CD8-positive, alpha-beta memory T cell (primary cell): ENCODE data around the gene IPP. TPM values are rescaled to one million over a fixed set of nuclear protein-coding genes. Genes with fewer than 3 reads are reported as not detected.

Experiments
- CTCF ChIA-PET: fragments of 350-600 bp; sonication (Branson Sonifier 250); formaldehyde crosslinking; loops from one replicate; lab custom pipeline; 2021; ENCODE audit warnings: antibody characterized with exemption; lab: Charles Lee
- POLR2A ChIA-PET: fragments of 350-600 bp; sonication (Branson Sonifier 250); formaldehyde crosslinking; loops from one replicate; lab custom pipeline; 2021; ENCODE audit warnings: antibody characterized with exemption; lab: Charles Lee
- DNase-seq, 5 donors: peaks; one replicate each; pipeline versions ENCODE4 v3.0.0 to v3.0.0-alpha.2; 2020 to 2022; ENCODE audit warnings: mixed read lengths in 1 of 5
- H3K27ac ChIP-seq: one replicate; pipeline ENCODE4 v1.7.0; 2013; ENCODE audit warnings: low read depth, mild to moderate bottlenecking, low read length, moderate library complexity
- H3K27me3 ChIP-seq: 2 replicates; pipeline ENCODE4 v1.7.0; 2013; ENCODE audit warnings: low read length, mild to moderate bottlenecking; ENCODE audit not compliant: insufficient read depth, poor library complexity, severe bottlenecking
- H3K36me3 ChIP-seq: 2 replicates; pipeline ENCODE4 v1.7.0; 2013; ENCODE audit warnings: mild to moderate bottlenecking, low read length, moderate library complexity; ENCODE audit not compliant: insufficient read depth
- H3K4me1 ChIP-seq: 2 replicates; pipeline ENCODE4 v1.7.0; 2013; ENCODE audit warnings: mild to moderate bottlenecking, low read length, moderate library complexity; ENCODE audit not compliant: insufficient read depth
- H3K4me3 ChIP-seq: 2 replicates; pipeline ENCODE4 v1.7.0; 2013; ENCODE audit warnings: mild to moderate bottlenecking, low read length
- H3K9me3 ChIP-seq: 2 replicates; pipeline ENCODE4 v1.7.0; 2013; ENCODE audit warnings: mild to moderate bottlenecking, low read length
- H3K27ac Mint-ChIP-seq, 8 donors: one replicate each; pipeline ENCODE4 v1.8.0; 2020 to 2021; ENCODE audit warnings: mixed read lengths in 8 of 8, mild to moderate bottlenecking in 6 of 8, inconsistent platforms in 3 of 8, moderate library complexity in 3 of 8
- H3K27me3 Mint-ChIP-seq, 2 donors: one replicate each; pipeline ENCODE4 v1.8.0; 2020 to 2021; ENCODE audit warnings: mixed read lengths in 2 of 2, mild to moderate bottlenecking in 1 of 2, moderate library complexity in 1 of 2
- H3K36me3 Mint-ChIP-seq, 3 donors: one replicate each; pipeline ENCODE4 v1.8.0; 2020 to 2021; ENCODE audit warnings: mixed read lengths in 3 of 3, inconsistent platforms in 1 of 3, mild to moderate bottlenecking in 1 of 3
- H3K4me1 Mint-ChIP-seq, 3 donors: one replicate each; pipeline ENCODE4 v1.8.0; 2020 to 2021; ENCODE audit warnings: mixed read lengths in 3 of 3, inconsistent platforms in 1 of 3, mild to moderate bottlenecking in 1 of 3
- H3K4me3 Mint-ChIP-seq, 7 donors: one replicate each; pipeline ENCODE4 v1.8.0; 2020 to 2021; ENCODE audit warnings: mixed read lengths in 7 of 7, mild to moderate bottlenecking in 6 of 7, moderate library complexity in 4 of 7, inconsistent platforms in 2 of 7
- H3K9me3 Mint-ChIP-seq, 5 donors: one replicate each; pipeline ENCODE4 v1.8.0; 2020 to 2022; ENCODE audit warnings: mixed read lengths in 5 of 5, mild to moderate bottlenecking in 3 of 5, moderate library complexity in 2 of 5, inconsistent platforms in 1 of 5
- polyA plus RNA-seq: library from polyadenylated mRNA; unstranded; fragments of 300-500 nt; fragmentation: Illumina TruSeq; gene quantifications from one replicate; pipeline ENCODE4 v1.2.3, GENCODE V29; 2021
- total RNA-seq, 2 experiments: library from RNA; stranded (reverse); gene quantifications; one replicate each; pipeline ENCODE4 v1.2.3, GENCODE V29; 2021

Gene IPP
- total and polyA plus RNA-seq, 3 experiments from 2014 or later, result 15.0 to 19.4 (median 18.3) TPM

DNA sequence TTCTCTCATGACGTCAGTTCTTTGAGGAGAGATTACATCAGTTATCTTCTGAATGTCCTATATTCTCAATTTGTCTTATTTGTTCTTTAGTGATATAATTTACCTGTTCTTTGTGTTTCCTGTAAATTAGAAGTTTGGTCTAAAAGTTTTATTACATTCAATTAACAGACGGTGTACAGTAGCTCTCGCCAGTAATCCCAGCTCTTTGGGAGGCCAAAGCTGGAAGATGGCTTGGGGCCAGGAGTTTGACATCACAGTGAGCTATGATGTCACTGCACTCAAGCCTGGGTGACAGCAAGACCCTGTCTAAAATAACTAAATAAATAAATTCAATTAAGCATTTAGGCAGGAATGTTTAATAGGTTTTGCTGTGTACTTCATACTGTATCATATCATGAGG is 25.3 kb upstream of the IPP start:
- Mint-ChIP-seq H3K4me3 (no peak overlapping the region), H3K27me3 (no peaks in the 10 kb centered on the region), H3K4me1 (no peaks in the 10 kb centered on the region), H3K27ac (no peak overlapping the region), H3K36me3 (no peaks in the 10 kb centered on the region), H3K9me3 (no peaks in the 10 kb centered on the region)
- Histone ChIP-seq H3K27me3 (no peaks in the 10 kb centered on the region), H3K27ac (no peak overlapping the region), H3K9me3 (no peaks in the 10 kb centered on the region), H3K4me3 (no peak overlapping the region), H3K4me1 (no peaks in the 10 kb centered on the region), H3K36me3 (no peaks in the 10 kb centered on the region)
- DNase-seq, result no peak
- POLR2A ChIA-PET, result no interaction called here
- CTCF ChIA-PET, result no interaction called here

DNA sequence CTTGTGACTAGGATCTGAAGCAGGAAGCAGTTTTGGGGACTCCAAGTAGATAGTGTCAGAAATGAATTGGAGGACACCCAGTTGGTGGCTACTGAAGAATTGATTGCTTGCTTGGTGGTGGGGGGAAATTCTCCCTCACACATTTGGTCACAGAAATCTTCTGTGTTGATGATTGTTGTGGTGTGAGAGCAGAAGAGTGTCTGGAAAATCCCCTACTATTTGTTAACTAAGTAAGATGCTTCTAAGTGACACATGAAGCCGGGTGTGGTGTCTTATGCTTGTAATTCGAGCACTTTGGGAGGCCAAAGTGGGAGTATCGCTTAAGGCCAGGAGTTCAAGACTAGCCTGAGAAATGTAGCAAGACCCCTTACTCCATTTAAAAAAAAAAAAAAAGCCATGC is 22.5 kb upstream of the IPP start:
- H3K36me3 ChIP-seq, result no peaks in the 10 kb centered on the region
- H3K9me3 Mint-ChIP-seq, result no peaks in the 10 kb centered on the region
- no peaks in the 10 kb centered on the region for H3K9me3 ChIP-seq
- H3K4me1 ChIP-seq, result no peaks in the 10 kb centered on the region
- peaks cover 0 to 2% of the 10 kb centered on the region in 2 donors for H3K27me3 Mint-ChIP-seq
- H3K27ac Mint-ChIP-seq, result peak overlapping the region in 1 of 8 donors; percentile 58
- no peaks in the 10 kb centered on the region for H3K27me3 ChIP-seq
- ChIA-PET POLR2A (no interaction called here), CTCF (no interaction called here)
- no peak for DNase-seq
- no peaks in the 10 kb centered on the region for H3K4me1 Mint-ChIP-seq
- H3K4me3 Mint-ChIP-seq, result no peak overlapping the region
- H3K4me3 ChIP-seq, result no peak overlapping the region
- no peak overlapping the region for H3K27ac ChIP-seq
- no peaks in the 10 kb centered on the region for H3K36me3 Mint-ChIP-seq

- Histone ChIP-seq H3K27ac (no peak overlapping the region), H3K4me3 (no peak overlapping the region), H3K9me3 (no peaks in the 10 kb centered on the region), H3K36me3 (no peaks in the 10 kb centered on the region), H3K4me1 (no peaks in the 10 kb centered on the region), H3K27me3 (no peaks in the 10 kb centered on the region)
- Mint-ChIP-seq H3K4me1 (no peaks in the 10 kb centered on the region), H3K27me3 (peaks cover 0 to 4% of the 10 kb centered on the region in 2 donors), H3K9me3 (no peaks in the 10 kb centered on the region), H3K27ac (peak overlapping the region in 1 of 8 donors; percentile 77), H3K4me3 (no peak overlapping the region), H3K36me3 (no peaks in the 10 kb centered on the region)
- ChIA-PET CTCF (no interaction called here), POLR2A (no interaction called here)
- no peak for DNase-seq
Measured at GRCh38 chr1:45769261-45769932, 18.9 kb upstream of the IPP start.

GRCh38 chr1:45767035-45767434 is 16.6 kb upstream of the IPP start:
- H3K4me3 ChIP-seq, result no peak overlapping the region
- Mint-ChIP-seq H3K27ac (no peak overlapping the region), H3K4me1 (no peaks in the 10 kb centered on the region), H3K4me3 (no peak overlapping the region), H3K36me3 (no peaks in the 10 kb centered on the region), H3K9me3 (no peaks in the 10 kb centered on the region), H3K27me3 (peaks cover 4 to 5% of the 10 kb centered on the region in 2 donors)
- DNase-seq, result no peak
- no peak overlapping the region for H3K27ac ChIP-seq
- no peaks in the 10 kb centered on the region for H3K27me3 ChIP-seq
- H3K9me3 ChIP-seq, result no peaks in the 10 kb centered on the region
- POLR2A ChIA-PET, result no interaction called here
- no peaks in the 10 kb centered on the region for H3K4me1 ChIP-seq
- CTCF ChIA-PET, result no interaction called here
- no peaks in the 10 kb centered on the region for H3K36me3 ChIP-seq

DNA sequence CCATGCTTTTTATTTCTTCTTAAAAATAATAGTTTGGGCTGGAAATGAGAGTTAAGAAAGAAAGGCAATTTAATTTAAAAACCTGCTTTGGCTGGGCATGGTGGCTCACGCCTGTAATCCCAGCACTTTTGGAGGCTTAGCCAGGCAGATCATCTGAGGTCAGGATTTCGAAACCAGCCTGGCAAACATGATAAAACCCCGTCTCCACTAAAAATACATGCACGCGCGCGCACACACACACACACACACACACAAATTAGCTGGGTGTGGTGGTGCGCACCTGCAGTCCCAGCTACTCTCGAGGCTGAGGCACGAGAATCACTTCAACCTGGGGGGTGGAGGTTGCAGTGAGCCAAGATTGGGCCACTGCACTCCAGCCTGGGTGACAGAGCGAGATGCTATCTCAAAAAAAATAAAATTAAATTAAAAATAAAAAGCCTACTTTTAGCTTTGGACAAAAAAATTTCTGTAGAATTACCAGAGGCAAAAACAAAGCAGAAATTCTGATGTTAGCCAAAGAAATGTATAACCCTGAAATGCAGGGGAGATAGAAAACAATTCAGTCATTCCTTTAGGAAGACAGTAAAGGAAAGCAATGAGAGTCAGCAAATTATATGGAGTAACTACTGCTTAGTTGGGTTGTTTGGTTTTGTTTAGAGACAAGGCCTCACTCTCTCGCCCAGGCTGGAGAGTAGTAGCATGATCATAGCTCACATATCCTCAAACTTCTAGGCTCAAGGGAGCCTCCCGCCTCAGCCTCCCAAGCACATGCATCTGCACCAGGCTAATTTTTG is 15.7 kb upstream of the IPP start:
- Histone ChIP-seq H3K27ac (no peak overlapping the region), H3K27me3 (no peaks in the 10 kb centered on the region), H3K4me1 (no peaks in the 10 kb centered on the region), H3K36me3 (no peaks in the 10 kb centered on the region), H3K9me3 (no peaks in the 10 kb centered on the region), H3K4me3 (no peak overlapping the region)
- no peak overlapping the region for H3K27ac Mint-ChIP-seq
- H3K9me3 Mint-ChIP-seq, result no peaks in the 10 kb centered on the region
- ChIA-PET CTCF (no interaction called here), POLR2A (no interaction called here)
- no peaks in the 10 kb centered on the region for H3K4me1 Mint-ChIP-seq
- no peak for DNase-seq
- no peaks in the 10 kb centered on the region for H3K36me3 Mint-ChIP-seq
- H3K27me3 Mint-ChIP-seq, result peaks cover 4 to 5% of the 10 kb centered on the region in 2 donors
- H3K4me3 Mint-ChIP-seq, result no peak overlapping the region

DNA sequence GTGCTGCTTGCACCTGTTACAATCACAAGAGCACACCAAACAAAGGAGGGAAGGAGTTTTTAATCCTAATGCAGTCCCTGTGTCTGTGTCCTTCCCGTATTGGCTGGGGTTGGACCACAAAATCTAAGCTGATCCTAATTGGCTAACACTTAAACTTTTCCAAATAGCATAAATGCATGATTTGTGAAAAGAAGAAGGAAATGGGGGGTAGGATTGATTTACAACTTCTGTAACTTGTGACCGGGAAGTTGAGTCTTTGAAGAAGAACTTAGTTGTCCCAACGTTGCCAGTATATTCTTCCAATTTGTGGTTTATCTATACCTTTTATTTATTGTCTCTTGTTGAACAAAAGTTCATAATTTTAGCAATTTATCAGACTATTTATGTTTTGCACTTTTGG is 11.8 kb upstream of the IPP start:
- H3K36me3 Mint-ChIP-seq, result no peaks in the 10 kb centered on the region
- no peaks in the 10 kb centered on the region for H3K4me1 Mint-ChIP-seq
- Histone ChIP-seq H3K4me3 (no peak overlapping the region), H3K27ac (no peak overlapping the region), H3K4me1 (no peaks in the 10 kb centered on the region), H3K27me3 (no peaks in the 10 kb centered on the region), H3K36me3 (no peaks in the 10 kb centered on the region), H3K9me3 (no peaks in the 10 kb centered on the region)
- no peak overlapping the region for H3K4me3 Mint-ChIP-seq
- no peak overlapping the region for H3K27ac Mint-ChIP-seq
- H3K27me3 Mint-ChIP-seq, result peaks cover 3 to 5% of the 10 kb centered on the region in 2 donors
- ChIA-PET CTCF (no interaction called here), POLR2A (no interaction called here)
- H3K9me3 Mint-ChIP-seq, result no peaks in the 10 kb centered on the region
- DNase-seq, result no peak

GRCh38 chr1:45755697-45756096 is 5.2 kb upstream of the IPP start:
- no peak for DNase-seq
- ChIA-PET POLR2A (no interaction called here), CTCF (no interaction called here)
- no peaks in the 10 kb centered on the region for H3K9me3 Mint-ChIP-seq
- no peaks in the 10 kb centered on the region for H3K36me3 ChIP-seq
- H3K4me3 ChIP-seq, result no peak overlapping the region
- no peak overlapping the region for H3K27ac Mint-ChIP-seq
- H3K27ac ChIP-seq, result no peak overlapping the region
- H3K4me1 ChIP-seq, result peaks cover 13% of the 10 kb centered on the region
- H3K4me1 Mint-ChIP-seq, result peaks cover 7 to 11% (median 8%) of the 10 kb centered on the region in 3 donors
- H3K9me3 ChIP-seq, result no peaks in the 10 kb centered on the region
- peaks cover 0 to 3% of the 10 kb centered on the region in 2 donors for H3K27me3 Mint-ChIP-seq
- H3K36me3 Mint-ChIP-seq, result peaks cover 0 to 2% (median 0%) of the 10 kb centered on the region in 3 donors
- no peak overlapping the region for H3K4me3 Mint-ChIP-seq
- H3K27me3 ChIP-seq, result no peaks in the 10 kb centered on the region

GRCh38 chr1:45753248-45754037 is 3.0 kb upstream of the IPP start:
- ChIA-PET CTCF (no interaction called here), POLR2A (no interaction called here)
- peaks cover 0 to 10% (median 0%) of the 10 kb centered on the region in 3 donors for H3K36me3 Mint-ChIP-seq
- H3K27ac Mint-ChIP-seq, result no peak overlapping the region
- Histone ChIP-seq H3K4me1 (peaks cover 13% of the 10 kb centered on the region), H3K4me3 (no peak overlapping the region), H3K36me3 (no peaks in the 10 kb centered on the region), H3K27me3 (no peaks in the 10 kb centered on the region), H3K27ac (peak overlapping the region; percentile 72), H3K9me3 (no peaks in the 10 kb centered on the region)
- H3K4me1 Mint-ChIP-seq, result peaks cover 20 to 26% (median 21%) of the 10 kb centered on the region in 3 donors
- no peak overlapping the region for H3K4me3 Mint-ChIP-seq
- no peaks in the 10 kb centered on the region for H3K27me3 Mint-ChIP-seq
- no peaks in the 10 kb centered on the region for H3K9me3 Mint-ChIP-seq
- no peak for DNase-seq
